Lung (tissue), 12 donors: ENCODE results near the gene BCAM. TPM values are rescaled to one million over a fixed set of nuclear protein-coding genes. Genes with fewer than 3 reads are reported as not detected.
"Not testable (repeated sequence)": the region's sequence is repeated elsewhere in the genome, so short reads cannot be mapped to it uniquely, and the experiment has no call there.

Experiments
- ATAC-seq: fragments of 200-7000 bp; cut with Tn5 transposase; one replicate; pipeline ENCODE4 v1.9.1; 2020; ENCODE audit warnings: moderate number of reproducible peaks; ENCODE audit not compliant: insufficient read depth, low FRiP score
- DNase-seq, 3 donors: peaks; one replicate each; pipeline ENCODE4 v3.0.0-alpha.2; 2013 to 2017
- H3K27ac ChIP-seq, 2 donors: one replicate each; pipeline ENCODE4 v1.5.1; 2013; ENCODE audit warnings: mild to moderate bottlenecking in 2 of 2, moderate library complexity in 2 of 2, control low read depth in 1 of 2, inconsistent platforms in 1 of 2, low read depth in 1 of 2, low read length in 1 of 2
- H3K27me3 ChIP-seq, 3 donors: one replicate each; pipeline ENCODE4 v1.5.1; 2013; ENCODE audit warnings: low read length in 2 of 3; ENCODE audit not compliant: control insufficient read depth in 3 of 3, insufficient read depth in 3 of 3
- H3K36me3 ChIP-seq, 4 donors: one replicate each; pipeline ENCODE4 v1.5.1; 2013; ENCODE audit warnings: low read length in 4 of 4, mild to moderate bottlenecking in 1 of 4, moderate library complexity in 1 of 4; ENCODE audit not compliant: control insufficient read depth in 4 of 4, insufficient read depth in 4 of 4
- H3K4me1 ChIP-seq, 5 donors: one replicate each; pipeline ENCODE4 v1.5.1; 2013; ENCODE audit warnings: low read length in 5 of 5, mild to moderate bottlenecking in 2 of 5, moderate library complexity in 1 of 5; ENCODE audit not compliant: control insufficient read depth in 5 of 5, insufficient read depth in 5 of 5
- H3K4me3 ChIP-seq: one replicate; pipeline ENCODE4 v1.5.1; 2013; ENCODE audit warnings: mild to moderate bottlenecking, control low read depth, moderate library complexity
- H3K9ac ChIP-seq, 2 donors: one replicate each; pipeline ENCODE4 v1.5.1; 2013; ENCODE audit warnings: low read length in 2 of 2, control low read depth in 1 of 2; ENCODE audit not compliant: insufficient read depth in 1 of 2
- H3K9me3 ChIP-seq, 4 donors: one replicate each; pipeline ENCODE4 v1.5.1; 2013; ENCODE audit warnings: low read length in 3 of 4, mild to moderate bottlenecking in 1 of 4, moderate library complexity in 1 of 4; ENCODE audit not compliant: control insufficient read depth in 4 of 4, insufficient read depth in 3 of 4
- WGBS, 2 donors: extraction: QIAGEN DNeasy Blood & Tissue Kit; methylation state at CpG; one replicate each; pipeline ENCODE4 v1.1.7; 2013; 5-methylcytosine and 5-hydroxymethylcytosine counted together
- polyA plus RNA-seq, 2 donors: library from polyadenylated mRNA; stranded (reverse); fragments of 200-250 nt; gene quantifications; one replicate each; pipeline ENCODE4 v1.2.1, GENCODE V29; 2013
- total RNA-seq, 2 donors: library from RNA; depleted of rRNA in 1 of 2; stranded (reverse); fragments of >200 nt in 1 of 2; gene quantifications; one replicate each; pipeline ENCODE4 v1.2.1, GENCODE V29; 2014 to 2021
- TF ChIP-seq, protein P1 (sequence below): IDR thresholded peaks from 2 replicates; pipeline ENCODE4 v1.5.1; 2012; ENCODE audit warnings: mild to moderate bottlenecking; ENCODE audit errors: control extremely low read depth, extremely low read depth
- donor health status: control.
- donor health status: control.
- donor health status: Bipolar disorder and iron deficiency.
- donor health status: healthy.
- donor health status: DM: yes; HTN: yes; CAD: no.

BCAM gene
- total and polyA plus RNA-seq, 4 donors = 59.2 to 225 (median 185) TPM

DNA sequence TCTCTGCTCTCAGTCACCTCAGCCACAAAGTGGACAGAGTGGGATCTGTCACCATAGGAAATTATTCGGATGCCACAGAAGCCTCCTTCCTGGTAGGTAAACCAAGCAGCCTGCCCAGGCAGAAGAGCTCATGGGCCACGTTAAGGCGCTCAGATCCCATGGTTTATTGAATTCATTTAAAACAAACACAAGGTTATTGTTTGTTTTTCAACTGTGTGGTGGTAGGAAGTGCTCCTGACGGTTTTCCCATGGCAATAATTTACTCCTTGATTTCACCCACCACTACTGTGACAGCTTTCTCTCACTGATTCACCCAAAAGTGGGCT lies 14.4 kb downstream of the BCAM start:
- Histone ChIP-seq H3K27ac (peak overlapping the region in 1 of 2 donors; percentile 1), H3K27me3 (no peaks in the 10 kb centered on the region), H3K4me3 (no peak overlapping the region), H3K4me1 (peaks cover 0 to 3% (median 0%) of the 10 kb centered on the region in 5 donors), H3K9me3 (no peaks in the 10 kb centered on the region), H3K9ac (no peak overlapping the region), H3K36me3 (peaks cover 0 to 13% (median 6%) of the 10 kb centered on the region in 4 donors)
- DNase-seq = no peak
- ATAC-seq = no peak
- 45 to 53% methylated on average over 4 of the region's 4 CpGs for WGBS, 2 donors
- TF ChIP-seq, protein P1, sequence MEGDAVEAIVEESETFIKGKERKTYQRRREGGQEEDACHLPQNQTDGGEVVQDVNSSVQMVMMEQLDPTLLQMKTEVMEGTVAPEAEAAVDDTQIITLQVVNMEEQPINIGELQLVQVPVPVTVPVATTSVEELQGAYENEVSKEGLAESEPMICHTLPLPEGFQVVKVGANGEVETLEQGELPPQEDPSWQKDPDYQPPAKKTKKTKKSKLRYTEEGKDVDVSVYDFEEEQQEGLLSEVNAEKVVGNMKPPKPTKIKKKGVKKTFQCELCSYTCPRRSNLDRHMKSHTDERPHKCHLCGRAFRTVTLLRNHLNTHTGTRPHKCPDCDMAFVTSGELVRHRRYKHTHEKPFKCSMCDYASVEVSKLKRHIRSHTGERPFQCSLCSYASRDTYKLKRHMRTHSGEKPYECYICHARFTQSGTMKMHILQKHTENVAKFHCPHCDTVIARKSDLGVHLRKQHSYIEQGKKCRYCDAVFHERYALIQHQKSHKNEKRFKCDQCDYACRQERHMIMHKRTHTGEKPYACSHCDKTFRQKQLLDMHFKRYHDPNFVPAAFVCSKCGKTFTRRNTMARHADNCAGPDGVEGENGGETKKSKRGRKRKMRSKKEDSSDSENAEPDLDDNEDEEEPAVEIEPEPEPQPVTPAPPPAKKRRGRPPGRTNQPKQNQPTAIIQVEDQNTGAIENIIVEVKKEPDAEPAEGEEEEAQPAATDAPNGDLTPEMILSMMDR = no peak

DNA sequence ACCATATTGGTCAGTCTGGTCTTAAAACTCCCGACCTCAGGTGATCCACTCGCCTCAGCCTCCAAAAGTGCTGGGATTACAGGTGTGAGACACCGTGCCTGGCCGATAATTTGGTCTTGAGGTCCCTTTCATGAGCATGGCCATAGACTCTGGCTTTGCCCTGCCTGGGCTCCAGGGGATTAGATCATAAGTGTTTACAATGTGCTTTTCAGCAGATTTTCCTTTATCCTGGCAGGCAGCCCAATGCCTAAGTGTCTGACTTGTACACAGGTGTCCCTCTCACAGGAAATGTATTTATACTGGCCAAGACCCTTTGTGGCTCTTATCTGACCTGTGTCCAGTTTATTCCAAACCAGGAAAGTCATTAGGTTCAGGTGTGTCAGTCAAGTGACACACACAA lies 15.9 kb downstream of the BCAM start:
- ATAC-seq = no peak
- WGBS, 2 donors = 70 to 90% methylated on average over 4 of the region's 4 CpGs

DNA sequence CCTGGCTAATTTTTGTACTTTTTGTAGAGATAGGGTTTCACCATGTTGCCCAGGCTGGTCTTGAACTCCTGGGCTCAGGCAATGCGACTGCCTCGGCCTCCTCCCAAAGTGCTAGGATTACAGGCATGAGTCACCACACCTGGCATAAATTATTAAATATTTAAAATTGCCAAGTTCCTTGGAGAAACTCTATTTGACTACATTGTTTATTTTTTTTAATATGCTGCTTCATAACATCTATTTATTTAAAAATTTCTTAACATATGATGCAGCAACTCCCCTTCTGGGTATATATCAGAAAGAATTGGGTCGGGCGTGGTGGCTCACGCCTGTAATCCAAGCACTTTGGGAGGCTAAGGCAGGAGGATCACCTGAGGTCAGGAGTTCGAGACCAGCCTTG lies 24.0 kb downstream of the BCAM start:
- not testable (repeated sequence) for ATAC-seq, DNase-seq, H3K9ac ChIP-seq, H3K27ac ChIP-seq, H3K9me3 ChIP-seq, H3K4me3 ChIP-seq, H3K27me3 ChIP-seq, H3K36me3 ChIP-seq, H3K4me1 ChIP-seq
- WGBS, 2 donors = 81 to 96% methylated on average over 6 of the region's 6 CpGs

More for the DNA sequence above, 15.9 kb downstream of the BCAM start:
- Histone ChIP-seq H3K9me3 (no peaks in the 10 kb centered on the region), H3K4me3 (no peak overlapping the region), H3K9ac (no peak overlapping the region), H3K4me1 (peaks cover 0 to 3% (median 0%) of the 10 kb centered on the region in 5 donors), H3K36me3 (peaks cover 0 to 3% (median under 1%) of the 10 kb centered on the region in 4 donors), H3K27ac (no peak overlapping the region), H3K27me3 (no peaks in the 10 kb centered on the region)
- TF ChIP-seq, protein P1 = no peak
- peak in 2 of 3 donors; percentile 23 to 53 for DNase-seq

DNA sequence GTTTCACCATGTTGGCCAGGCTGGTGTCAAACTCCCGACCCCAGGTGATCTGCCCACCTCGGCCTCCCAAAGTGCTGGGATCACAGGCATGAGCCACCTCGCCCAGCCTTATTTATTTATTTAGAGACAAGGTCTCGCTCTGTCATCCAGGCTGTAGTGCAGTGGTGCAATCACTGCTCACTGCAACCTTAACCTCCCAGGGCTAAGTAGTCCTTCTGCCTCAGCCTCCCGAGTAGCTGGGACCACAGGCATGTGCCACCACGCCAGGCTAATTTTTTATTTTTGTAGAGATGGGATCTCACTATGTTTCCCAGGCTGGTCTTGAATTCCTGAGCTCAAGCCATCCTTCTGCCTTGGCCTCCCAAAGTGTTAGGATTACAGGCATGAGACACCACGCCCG lies 25.5 kb downstream of the BCAM start:
- not testable (repeated sequence) for H3K4me3 ChIP-seq, DNase-seq, H3K9ac ChIP-seq, H3K4me1 ChIP-seq, H3K9me3 ChIP-seq, H3K27me3 ChIP-seq, ATAC-seq, H3K27ac ChIP-seq, H3K36me3 ChIP-seq
- WGBS, 2 donors = 88 to 94% methylated on average over 8 of the region's 8 CpGs

DNA sequence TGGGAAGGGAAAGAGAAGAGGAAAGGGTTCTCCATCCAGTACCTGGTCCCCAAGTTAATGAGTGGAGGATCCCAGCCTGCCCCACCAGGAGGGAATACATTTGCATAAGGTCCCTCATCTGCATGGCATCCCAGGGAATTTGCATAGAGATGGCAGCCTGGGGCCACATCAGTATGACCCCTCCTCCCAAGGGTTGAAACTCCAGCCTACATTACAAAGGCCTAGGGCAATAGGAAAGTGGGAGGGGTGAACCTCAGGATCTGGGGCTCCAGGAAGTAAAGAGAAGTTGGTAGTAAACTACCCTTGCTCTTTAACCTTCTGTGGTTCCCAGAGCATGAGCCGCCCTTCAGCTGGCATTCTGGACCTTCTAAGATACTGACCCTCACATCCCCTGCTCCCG lies 30.4 kb downstream of the BCAM start:
- H3K9ac ChIP-seq = no peak overlapping the region
- H3K4me3 ChIP-seq = no peak overlapping the region
- H3K27ac ChIP-seq = no peak overlapping the region
- no peaks in the 10 kb centered on the region for H3K36me3 ChIP-seq
- DNase-seq = no peak
- WGBS, 2 donors = 87 to 98% methylated on average over 2 of the region's 2 CpGs
- H3K9me3 ChIP-seq = no peaks in the 10 kb centered on the region
- TF ChIP-seq, protein P1 = no peak
- H3K27me3 ChIP-seq = no peaks in the 10 kb centered on the region
- no peak for ATAC-seq
- H3K4me1 ChIP-seq = no peaks in the 10 kb centered on the region
